IMR-90 (cell line): ENCODE data around the gene CDH12. TPM values are rescaled to one million over a fixed set of nuclear protein-coding genes. Genes with fewer than 3 reads are reported as not detected.
"Not testable (repeated sequence)": the region's sequence is repeated elsewhere in the genome, so short reads cannot be mapped to it uniquely, and the experiment has no call there.

Source experiments
- ATAC-seq: fragments of 200-7000 bp; cut with Tn5 transposase; 2 replicates; pipeline ENCODE4 v1.9.1; 2020; ENCODE audit warnings: low read depth, mild to moderate bottlenecking, moderate library complexity
- BruUV-seq: library from RNA; stranded (reverse); fragments of 400-500 nt; replicated peaks from 2 replicates; lab custom pipeline; 2021; lab: Mats Ljungman, UMichigan
- CTCF ChIA-PET: fragments of 300-600 bp; formaldehyde crosslinking; extraction: SDS; loops from one replicate; lab custom pipeline; 2021; ENCODE audit warnings: antibody characterized with exemption; lab: Yijun Ruan, JAX
- POLR2A ChIA-PET: fragments of 300-600 bp; sonication (Branson Sonifier 250); formaldehyde crosslinking; loops from one replicate; lab custom pipeline; 2022; ENCODE audit warnings: antibody characterized with exemption; ENCODE audit not compliant: unreplicated experiment; lab: Charles Lee
- DNase-seq: peaks from one replicate; pipeline ENCODE4 v3.0.0; 2013
- H2AFZ ChIP-seq: replicated peaks from 2 replicates; pipeline ENCODE3; 2013; ENCODE audit warnings: low read length, mild to moderate bottlenecking; ENCODE audit not compliant: poor library complexity
- H2AK5ac ChIP-seq: 2 replicates; pipeline ENCODE4 v1.6.1; 2013; ENCODE audit warnings: low read depth, low read length, inconsistent platforms
- H2AK9ac ChIP-seq: replicated peaks from 2 replicates; pipeline ENCODE3; 2013; ENCODE audit warnings: mild to moderate bottlenecking, low read depth, low read length, moderate library complexity; ENCODE audit not compliant: poor library complexity
- H2BK120ac ChIP-seq: 2 replicates; pipeline ENCODE4 v1.6.1; 2013; ENCODE audit warnings: low read depth, low read length, inconsistent platforms
- H2BK15ac ChIP-seq: 3 replicates; pipeline ENCODE4 v1.6.1; 2013; ENCODE audit warnings: low read depth, low read length, inconsistent platforms
- H2BK20ac ChIP-seq: 2 replicates; pipeline ENCODE4 v1.6.1; 2013; ENCODE audit warnings: low read depth, mild to moderate bottlenecking, inconsistent platforms, low read length, moderate library complexity
- H2BK5ac ChIP-seq: 2 replicates; pipeline ENCODE4 v1.6.1; 2013; ENCODE audit warnings: mild to moderate bottlenecking, low read depth, low read length, inconsistent platforms; ENCODE audit not compliant: poor library complexity, severe bottlenecking
- H3K14ac ChIP-seq: replicated peaks from 2 replicates; pipeline ENCODE4 v1.6.1; 2013; ENCODE audit warnings: low read depth, low read length, inconsistent platforms
- H3K18ac ChIP-seq: 2 replicates; pipeline ENCODE4 v1.6.1; 2013; ENCODE audit warnings: low read depth, low read length, control low read depth
- H3K23ac ChIP-seq: 2 replicates; pipeline ENCODE4 v1.6.1; 2013; ENCODE audit warnings: low read depth, low read length, inconsistent platforms
- H3K27ac ChIP-seq: 2 replicates; pipeline ENCODE4 v1.5.1; 2013; ENCODE audit warnings: mild to moderate bottlenecking, control low read depth, low read length; ENCODE audit not compliant: insufficient read depth
- H3K27me3 ChIP-seq: 2 replicates; pipeline ENCODE4 v1.6.1; 2013; ENCODE audit warnings: low read length; ENCODE audit not compliant: control insufficient read depth, insufficient read depth
- H3K36me3 ChIP-seq: 2 replicates; pipeline ENCODE4 v1.6.1; 2013; ENCODE audit warnings: low read length, mixed read lengths; ENCODE audit not compliant: control insufficient read depth, insufficient read depth
- H3K4ac ChIP-seq: 2 replicates; pipeline ENCODE4 v1.6.1; 2013; ENCODE audit warnings: low read depth, low read length, inconsistent platforms
- H3K4me1 ChIP-seq: 2 replicates; pipeline ENCODE4 v1.6.1; 2013; ENCODE audit warnings: low read length, mixed read lengths; ENCODE audit not compliant: control insufficient read depth, insufficient read depth
- H3K4me2 ChIP-seq: 2 replicates; pipeline ENCODE4 v1.6.1; 2013; ENCODE audit warnings: low read depth, mild to moderate bottlenecking, control low read depth, low read length, moderate library complexity
- H3K4me3 ChIP-seq: 2 replicates; pipeline ENCODE4 v1.5.1; 2013; ENCODE audit warnings: low read depth, mild to moderate bottlenecking, control low read depth, low read length, moderate library complexity; ENCODE audit not compliant: insufficient read depth
- H3K56ac ChIP-seq: 2 replicates; pipeline ENCODE4 v1.6.1; 2013; ENCODE audit warnings: low read length, inconsistent platforms; ENCODE audit not compliant: insufficient read depth; ENCODE audit errors: extremely low read depth
- H3K79me1 ChIP-seq, 2 experiments: 2 replicates each; pipeline ENCODE4 v1.6.1; 2013; ENCODE audit warnings: low read length in 2 of 2, inconsistent platforms in 1 of 2, low read depth in 1 of 2
- H3K9ac ChIP-seq: 2 replicates; pipeline ENCODE4 v1.6.1; 2013; ENCODE audit warnings: low read depth, low read length, control low read depth
- H3K9me1 ChIP-seq: 2 replicates; pipeline ENCODE4 v1.6.1; 2013; ENCODE audit warnings: low read length, inconsistent platforms; ENCODE audit not compliant: insufficient read depth
- H3K9me3 ChIP-seq: 2 replicates; pipeline ENCODE4 v1.6.1; 2013; ENCODE audit warnings: low read length; ENCODE audit not compliant: control insufficient read depth, insufficient read depth
- H4K20me1 ChIP-seq: 2 replicates; pipeline ENCODE4 v1.6.1; 2013; ENCODE audit warnings: low read length, inconsistent platforms; ENCODE audit not compliant: insufficient read depth
- H4K5ac ChIP-seq: 2 replicates; pipeline ENCODE4 v1.6.1; 2013; ENCODE audit warnings: mild to moderate bottlenecking, low read depth, low read length, control low read depth
- H4K8ac ChIP-seq, 2 experiments: 2 replicates each; pipeline ENCODE4 v1.6.1; 2013; ENCODE audit warnings: low read depth in 2 of 2, low read length in 2 of 2, control low read depth in 1 of 2, inconsistent platforms in 1 of 2
- H4K91ac ChIP-seq: 2 replicates; pipeline ENCODE4 v1.6.1; 2013; ENCODE audit warnings: low read depth, low read length, inconsistent platforms; ENCODE audit not compliant: insufficient read depth
- BHLHE40 ChIP-seq: fragments of 150-350 bp; IDR thresholded peaks from 2 replicates; pipeline ENCODE4 v1.6.1; 2016; ENCODE audit warnings: mild to moderate bottlenecking, low read depth, low read length
- MAFK ChIP-seq: IDR thresholded peaks from 2 replicates; pipeline ENCODE4 v1.6.1; 2012; ENCODE audit warnings: low read depth, low read length, improper control_type of control experiment
- MAZ ChIP-seq: IDR thresholded peaks from 2 replicates; pipeline ENCODE4 v1.6.1; 2012; ENCODE audit warnings: low read depth, mild to moderate bottlenecking, low read length, improper control_type of control experiment, moderate library complexity, borderline replicate concordance
- MXI1 ChIP-seq: IDR thresholded peaks from 2 replicates; pipeline ENCODE4 v1.6.1; 2012; ENCODE audit warnings: low read depth, mild to moderate bottlenecking, low read length, moderate library complexity, borderline replicate concordance
- WGBS, 2 experiments: methylation state at CpG; one replicate each; pipeline versions ENCODE4 v1.1.5 to v1.1.7; 2013; ENCODE audit warnings: missing lambda C conversion rate in 2 of 2; ENCODE audit not compliant: insufficient read length in 1 of 2; ENCODE audit errors: extremely low coverage in 2 of 2; 5-methylcytosine and 5-hydroxymethylcytosine counted together
- dilution Hi-C: fragments of 300-500 bp; cut with HindIII; formaldehyde crosslinking; loops from one replicate; pipeline ENCODE4 v1.14.3; 2018; ENCODE audit warnings: low sequenced_read_pairs; ENCODE audit not compliant: unreplicated experiment
- in situ Hi-C: fragments of 300-500 bp; cut with MboI; formaldehyde crosslinking; loops from 3 replicates; pipeline ENCODE4 v1.14.3; 2019; ENCODE audit warnings: low sequenced_read_pairs, inconsistent platforms, mixed read lengths
- intact Hi-C: fragments of 100-400 bp; cut with micrococcal nuclease; formaldehyde crosslinking; loops from 2 replicates; pipeline ENCODE4 v1.10.0; 2022
- polyA plus RNA-seq, 3 experiments: library from polyadenylated mRNA; depleted of rRNA; stranded (reverse); fragments of >200 nt; gene quantifications; 2 replicates each; pipeline ENCODE4 v1.2.3, GENCODE V29; 2012; ENCODE audit warnings: low replicate concordance in 1 of 3
- total RNA-seq: library from RNA; depleted of rRNA; stranded (reverse); fragments of >200 nt; gene quantifications from 2 replicates; pipeline ENCODE4 v1.2.3, GENCODE V29; 2012
- TF ChIP-seq, protein P1 (sequence below): conservative IDR thresholded peaks from 2 replicates; pipeline ENCODE4 v1.5.1; 2012; ENCODE audit warnings: mild to moderate bottlenecking, low read depth, low read length, improper control_type of control experiment

The CDH12 gene
- total and polyA plus RNA-seq, 2 of the 4 experiments (the other 2 are of a cell fraction) = not detected

DNA sequence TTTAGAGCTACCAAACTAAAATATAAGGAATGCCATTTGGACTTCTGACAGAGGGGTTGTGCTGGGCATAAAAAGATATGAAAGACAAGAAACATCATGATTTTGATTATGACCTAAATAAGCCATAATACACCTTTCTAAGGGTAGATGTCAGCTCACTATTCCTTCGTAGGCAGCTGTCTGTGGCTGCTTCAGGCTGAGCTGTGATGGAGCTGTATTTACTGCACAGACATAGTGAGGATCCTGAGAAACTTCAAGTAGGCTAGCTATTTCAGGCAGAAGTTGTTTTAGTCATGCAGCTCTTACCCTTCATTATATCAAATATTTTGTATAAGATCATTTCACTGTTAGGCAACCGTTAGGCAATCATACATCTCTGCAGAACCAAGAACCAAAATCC is 511.7 kb downstream of the CDH12 start:
- ChIA-PET CTCF (interaction anchor here (1.7 kb wide), 1 partner anchor 13 kb away, joined by 3 read pairs; no protein-coding TSS in a partner anchor), POLR2A (no interaction called here)
- Histone ChIP-seq H2BK120ac (no peak overlapping the region), H2AFZ (no peak overlapping the region), H3K23ac (no peak overlapping the region), H4K20me1 (no peaks in the 10 kb centered on the region), H3K27ac (no peak overlapping the region), H3K4ac (no peak overlapping the region), H2AK5ac (no peak overlapping the region), H3K4me3 (no peak overlapping the region), H2BK5ac (no peak overlapping the region), H3K18ac (no peak overlapping the region), H3K4me2 (no peak overlapping the region), H3K56ac (no peak overlapping the region), H3K36me3 (no peaks in the 10 kb centered on the region), H3K4me1 (no peaks in the 10 kb centered on the region), H3K14ac (no peak overlapping the region), H2BK15ac (no peak overlapping the region), H3K9ac (no peak overlapping the region), H2BK20ac (no peak overlapping the region), H3K9me3 (no peaks in the 10 kb centered on the region; the same call in 1 of the 2 replicates), H2AK9ac (no peak overlapping the region), H3K79me1 (no peaks in the 10 kb centered on the region), H4K5ac (no peak overlapping the region), H4K8ac (no peak overlapping the region), H3K9me1 (no peaks in the 10 kb centered on the region), H3K27me3 (no peaks in the 10 kb centered on the region), H4K91ac (no peak overlapping the region)
- in situ Hi-C loops = no loop called here
- no peak for DNase-seq
- dilution Hi-C loops = no loop called here
- no peak for ATAC-seq
- intact Hi-C loops = no loop called here
- WGBS, 2 experiments = no CpG with 5 or more reads among the region's 2 CpGs
- BruUV-seq = no TSS peak
- no peak for TF ChIP-seq BHLHE40
- TF ChIP-seq MAZ = no peak
- no peak for TF ChIP-seq MXI1
- no peak for TF ChIP-seq MAFK
- TF ChIP-seq, protein P1, sequence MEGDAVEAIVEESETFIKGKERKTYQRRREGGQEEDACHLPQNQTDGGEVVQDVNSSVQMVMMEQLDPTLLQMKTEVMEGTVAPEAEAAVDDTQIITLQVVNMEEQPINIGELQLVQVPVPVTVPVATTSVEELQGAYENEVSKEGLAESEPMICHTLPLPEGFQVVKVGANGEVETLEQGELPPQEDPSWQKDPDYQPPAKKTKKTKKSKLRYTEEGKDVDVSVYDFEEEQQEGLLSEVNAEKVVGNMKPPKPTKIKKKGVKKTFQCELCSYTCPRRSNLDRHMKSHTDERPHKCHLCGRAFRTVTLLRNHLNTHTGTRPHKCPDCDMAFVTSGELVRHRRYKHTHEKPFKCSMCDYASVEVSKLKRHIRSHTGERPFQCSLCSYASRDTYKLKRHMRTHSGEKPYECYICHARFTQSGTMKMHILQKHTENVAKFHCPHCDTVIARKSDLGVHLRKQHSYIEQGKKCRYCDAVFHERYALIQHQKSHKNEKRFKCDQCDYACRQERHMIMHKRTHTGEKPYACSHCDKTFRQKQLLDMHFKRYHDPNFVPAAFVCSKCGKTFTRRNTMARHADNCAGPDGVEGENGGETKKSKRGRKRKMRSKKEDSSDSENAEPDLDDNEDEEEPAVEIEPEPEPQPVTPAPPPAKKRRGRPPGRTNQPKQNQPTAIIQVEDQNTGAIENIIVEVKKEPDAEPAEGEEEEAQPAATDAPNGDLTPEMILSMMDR = no peak

DNA sequence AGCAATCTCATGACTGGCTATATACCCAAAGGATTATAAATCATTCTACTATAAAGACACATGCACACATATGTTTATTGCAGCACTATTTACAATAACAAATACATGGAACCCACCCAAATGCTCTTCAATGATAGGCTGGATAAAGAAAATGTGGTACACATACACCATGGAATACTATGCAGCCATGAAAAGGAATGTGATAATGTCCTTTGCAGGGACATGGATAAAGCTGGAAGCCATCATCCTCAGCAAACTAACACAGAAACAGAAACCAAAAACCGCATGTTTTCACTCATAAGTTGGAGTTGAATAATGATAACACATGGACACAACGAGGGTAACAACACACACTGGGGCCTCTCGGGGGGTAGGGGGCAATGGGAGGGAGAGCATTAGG is 520.2 kb downstream of the CDH12 start:
- H4K8ac ChIP-seq, H3K79me1 ChIP-seq, H3K9ac ChIP-seq, H2AFZ ChIP-seq, H3K9me1 ChIP-seq, H3K4me2 ChIP-seq, H3K9me3 ChIP-seq, H4K91ac ChIP-seq, H2BK5ac ChIP-seq, H2AK9ac ChIP-seq, H2BK120ac ChIP-seq, H3K27ac ChIP-seq, H3K27me3 ChIP-seq, in situ Hi-C loops, H2BK15ac ChIP-seq, H3K36me3 ChIP-seq, BruUV-seq, H3K4me1 ChIP-seq, CTCF ChIA-PET, H4K20me1 ChIP-seq, H3K23ac ChIP-seq, H4K5ac ChIP-seq, H3K56ac ChIP-seq, H2AK5ac ChIP-seq, H3K4ac ChIP-seq, POLR2A ChIA-PET, H3K18ac ChIP-seq, H3K14ac ChIP-seq, DNase-seq, ATAC-seq, intact Hi-C loops, H2BK20ac ChIP-seq, dilution Hi-C loops, H3K4me3 ChIP-seq: not testable (repeated sequence)
- no CpG with 5 or more reads among the region's 3 CpGs for WGBS, 2 experiments
